Measurements from ENCODE around the gene CALHM6. TPM values are rescaled to one million over a fixed set of nuclear protein-coding genes. Genes with fewer than 3 reads are reported as not detected.

Gene CALHM6
- polyA plus RNA-seq, 3 donors: 47.7 to 367 (median 261) TPM

GRCh38 chr6:116447052-116447451 lies 14.1 kb upstream of the CALHM6 start:
- intact Hi-C loops (cut with micrococcal nuclease): loop anchor here (5.0 to 10.0 kb wide), 4 partner anchors 60 to 152 kb away; partner anchors contain the start of gene DSE (in 1 of the 2)
- H3K36me3 ChIP-seq (replicated peaks in 1 of 2; ENCODE audit: control insufficient read depth in 1 of 2, insufficient read depth in 2 of 2, low read length in 2 of 2): no peaks in the 10 kb centered on the region
- TF ChIP-seq CTCF (IDR thresholded peaks at IDR 0.05): no peak
- DNase-seq: no peak
- H4K20me1 ChIP-seq (ENCODE audit: insufficient read depth, low read length): no peaks in the 10 kb centered on the region
- H3K79me2 ChIP-seq (ENCODE audit: insufficient read depth, low read length): no peaks in the 10 kb centered on the region
- H3K27ac ChIP-seq (ENCODE audit: low read depth in 1 of 2, low read length in 2 of 2): peak overlapping the region in 1 of 2 donors; percentile 91
- no peaks in the 10 kb centered on the region for H3K36me3 Mint-ChIP-seq
- WGBS (ENCODE audit: insufficient coverage): no CpG with 5 or more reads among the region's 3 CpGs
- peak overlapping the region; percentile 75 to 97 (median 86) for H3K27ac Mint-ChIP-seq
- no peak overlapping the region for H2AFZ ChIP-seq (ENCODE audit: insufficient read depth, low read depth, low read length, poor library complexity, severe bottlenecking)
- H3K4me2 ChIP-seq (replicated peaks; ENCODE audit: extremely low read depth, low read length, poor library complexity, severe bottlenecking): peak overlapping the region; percentile 29
- no peak overlapping the region for H3K4me3 Mint-ChIP-seq
- no peaks in the 10 kb centered on the region for H3K9me3 ChIP-seq (replicated peaks in 1 of 2; ENCODE audit: control insufficient read depth in 1 of 2, insufficient read depth in 1 of 2, low read length in 2 of 2)
- no peaks in the 10 kb centered on the region for H3K27me3 ChIP-seq (ENCODE audit: control insufficient read depth in 2 of 2, insufficient read depth in 2 of 2, low read length in 2 of 2)
- H3K4me3 ChIP-seq (replicated peaks in 1 of 3; ENCODE audit: low read depth in 2 of 3, low read length in 3 of 3): no peak overlapping the region
- peaks cover 71% of the 10 kb centered on the region for H3K4me1 Mint-ChIP-seq
- H3K4me1 ChIP-seq (ENCODE audit: control insufficient read depth in 1 of 2, insufficient read depth in 2 of 2, low read length in 2 of 2): peaks cover 62 to 81% of the 10 kb centered on the region in 2 donors
- no peak overlapping the region for H3K9ac ChIP-seq (ENCODE audit: insufficient read depth, low read length, poor library complexity, severe bottlenecking)
- peaks cover 0 to 2% (median 0%) of the 10 kb centered on the region in 3 donors for H3K27me3 Mint-ChIP-seq (ENCODE audit: low read depth in 3 of 3)
- H3K9me3 Mint-ChIP-seq: peaks cover 0 to 2% (median 0%) of the 10 kb centered on the region in 7 donors

GRCh38 chr6:116447496-116448011 lies 13.6 kb upstream of the CALHM6 start:
- Mint-ChIP-seq H3K4me3 (peak overlapping the region in 1 of 2 donors; percentile 49), H3K36me3 (no peaks in the 10 kb centered on the region), H3K9me3 (peaks cover 0 to 2% (median 0%) of the 10 kb centered on the region in 7 donors), H3K4me1 (peaks cover 74% of the 10 kb centered on the region), H3K27ac (peak overlapping the region; percentile 86 to 97 (median 94)), H3K27me3 (ENCODE audit: low read depth in 3 of 3) (peaks cover 0 to 2% (median 0%) of the 10 kb centered on the region in 3 donors)
- Histone ChIP-seq H3K36me3 (replicated peaks in 1 of 2; ENCODE audit: control insufficient read depth in 1 of 2, insufficient read depth in 2 of 2, low read length in 2 of 2) (no peaks in the 10 kb centered on the region), H3K9me3 (replicated peaks in 1 of 2; ENCODE audit: control insufficient read depth in 1 of 2, insufficient read depth in 1 of 2, low read length in 2 of 2) (no peaks in the 10 kb centered on the region), H3K9ac (ENCODE audit: insufficient read depth, low read length, poor library complexity, severe bottlenecking) (no peak overlapping the region), H3K27me3 (ENCODE audit: control insufficient read depth in 2 of 2, insufficient read depth in 2 of 2, low read length in 2 of 2) (no peaks in the 10 kb centered on the region), H3K4me3 (replicated peaks in 1 of 3; ENCODE audit: low read depth in 2 of 3, low read length in 3 of 3) (peak overlapping the region in 1 of 3 experiments; percentile 20), H3K27ac (ENCODE audit: low read depth in 1 of 2, low read length in 2 of 2) (peak overlapping the region; percentile 64 to 91), H3K4me2 (replicated peaks; ENCODE audit: extremely low read depth, low read length, poor library complexity, severe bottlenecking) (peak overlapping the region; percentile 22), H3K4me1 (ENCODE audit: control insufficient read depth in 1 of 2, insufficient read depth in 2 of 2, low read length in 2 of 2) (peaks cover 67 to 86% of the 10 kb centered on the region in 2 donors), H4K20me1 (ENCODE audit: insufficient read depth, low read length) (no peaks in the 10 kb centered on the region), H3K79me2 (ENCODE audit: insufficient read depth, low read length) (no peaks in the 10 kb centered on the region), H2AFZ (ENCODE audit: insufficient read depth, low read depth, low read length, poor library complexity, severe bottlenecking) (no peak overlapping the region)
- intact Hi-C loops (cut with micrococcal nuclease): loop anchor here (2.0 to 10.0 kb wide), 5 partner anchors 15 to 153 kb away; partner anchors contain the start of gene DSE (in 1 of the 2)
- 0% methylated on average over 1 of the region's 2 CpGs for WGBS (ENCODE audit: insufficient coverage)
- DNase-seq: peak; percentile 69 to 89 (median 83)
- no peak for TF ChIP-seq CTCF (IDR thresholded peaks at IDR 0.05)
